ENCODE results near the gene OCA2.

DNA sequence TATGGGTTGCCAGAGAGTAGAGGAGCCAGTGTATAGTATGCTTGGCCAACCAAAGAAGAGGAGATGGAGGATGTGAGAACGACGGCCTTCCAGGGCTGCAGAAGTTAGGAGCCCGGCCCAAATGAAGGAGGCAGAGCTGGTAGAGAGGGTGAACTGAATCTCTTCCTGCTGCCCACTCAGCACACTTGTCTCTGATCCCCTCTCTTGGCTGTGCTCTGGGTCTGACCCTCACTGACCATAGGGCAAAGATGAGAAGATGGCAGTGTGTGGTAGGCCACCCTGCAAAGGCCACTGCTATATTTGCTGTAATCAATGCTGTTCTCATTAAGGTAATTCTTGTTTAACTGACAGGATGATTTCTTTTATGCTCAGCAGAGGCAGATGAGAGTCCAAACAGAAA is 256.0 kb downstream of the OCA2 start:
- TF ChIP-seq, protein P1, sequence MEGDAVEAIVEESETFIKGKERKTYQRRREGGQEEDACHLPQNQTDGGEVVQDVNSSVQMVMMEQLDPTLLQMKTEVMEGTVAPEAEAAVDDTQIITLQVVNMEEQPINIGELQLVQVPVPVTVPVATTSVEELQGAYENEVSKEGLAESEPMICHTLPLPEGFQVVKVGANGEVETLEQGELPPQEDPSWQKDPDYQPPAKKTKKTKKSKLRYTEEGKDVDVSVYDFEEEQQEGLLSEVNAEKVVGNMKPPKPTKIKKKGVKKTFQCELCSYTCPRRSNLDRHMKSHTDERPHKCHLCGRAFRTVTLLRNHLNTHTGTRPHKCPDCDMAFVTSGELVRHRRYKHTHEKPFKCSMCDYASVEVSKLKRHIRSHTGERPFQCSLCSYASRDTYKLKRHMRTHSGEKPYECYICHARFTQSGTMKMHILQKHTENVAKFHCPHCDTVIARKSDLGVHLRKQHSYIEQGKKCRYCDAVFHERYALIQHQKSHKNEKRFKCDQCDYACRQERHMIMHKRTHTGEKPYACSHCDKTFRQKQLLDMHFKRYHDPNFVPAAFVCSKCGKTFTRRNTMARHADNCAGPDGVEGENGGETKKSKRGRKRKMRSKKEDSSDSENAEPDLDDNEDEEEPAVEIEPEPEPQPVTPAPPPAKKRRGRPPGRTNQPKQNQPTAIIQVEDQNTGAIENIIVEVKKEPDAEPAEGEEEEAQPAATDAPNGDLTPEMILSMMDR (IDR thresholded peaks at IDR 0.05; ENCODE audit: poor library complexity, severe bottlenecking) = no peak
- no peak for TF ChIP-seq POLR2AphosphoS5 (IDR thresholded peaks at IDR 0.05)
- no peak for TF ChIP-seq EZH2 (IDR thresholded peaks at IDR 0.05; ENCODE audit: borderline replicate concordance, insufficient read depth, low read length, poor library complexity, severe bottlenecking)
- no peak for TF ChIP-seq RAD21 (conservative IDR thresholded peaks at IDR 0.05)
- TF ChIP-seq TAF1 (IDR thresholded peaks at IDR 0.05; ENCODE audit: low read depth) = no peak
- TF ChIP-seq, protein P2, sequence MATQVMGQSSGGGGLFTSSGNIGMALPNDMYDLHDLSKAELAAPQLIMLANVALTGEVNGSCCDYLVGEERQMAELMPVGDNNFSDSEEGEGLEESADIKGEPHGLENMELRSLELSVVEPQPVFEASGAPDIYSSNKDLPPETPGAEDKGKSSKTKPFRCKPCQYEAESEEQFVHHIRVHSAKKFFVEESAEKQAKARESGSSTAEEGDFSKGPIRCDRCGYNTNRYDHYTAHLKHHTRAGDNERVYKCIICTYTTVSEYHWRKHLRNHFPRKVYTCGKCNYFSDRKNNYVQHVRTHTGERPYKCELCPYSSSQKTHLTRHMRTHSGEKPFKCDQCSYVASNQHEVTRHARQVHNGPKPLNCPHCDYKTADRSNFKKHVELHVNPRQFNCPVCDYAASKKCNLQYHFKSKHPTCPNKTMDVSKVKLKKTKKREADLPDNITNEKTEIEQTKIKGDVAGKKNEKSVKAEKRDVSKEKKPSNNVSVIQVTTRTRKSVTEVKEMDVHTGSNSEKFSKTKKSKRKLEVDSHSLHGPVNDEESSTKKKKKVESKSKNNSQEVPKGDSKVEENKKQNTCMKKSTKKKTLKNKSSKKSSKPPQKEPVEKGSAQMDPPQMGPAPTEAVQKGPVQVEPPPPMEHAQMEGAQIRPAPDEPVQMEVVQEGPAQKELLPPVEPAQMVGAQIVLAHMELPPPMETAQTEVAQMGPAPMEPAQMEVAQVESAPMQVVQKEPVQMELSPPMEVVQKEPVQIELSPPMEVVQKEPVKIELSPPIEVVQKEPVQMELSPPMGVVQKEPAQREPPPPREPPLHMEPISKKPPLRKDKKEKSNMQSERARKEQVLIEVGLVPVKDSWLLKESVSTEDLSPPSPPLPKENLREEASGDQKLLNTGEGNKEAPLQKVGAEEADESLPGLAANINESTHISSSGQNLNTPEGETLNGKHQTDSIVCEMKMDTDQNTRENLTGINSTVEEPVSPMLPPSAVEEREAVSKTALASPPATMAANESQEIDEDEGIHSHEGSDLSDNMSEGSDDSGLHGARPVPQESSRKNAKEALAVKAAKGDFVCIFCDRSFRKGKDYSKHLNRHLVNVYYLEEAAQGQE (IDR thresholded peaks at IDR 0.05; ENCODE audit: borderline replicate concordance) = no peak

Measured in neural cell (in vitro differentiated cells).